ENCODE results near the gene SKAP1. TPM values are rescaled to one million over a fixed set of nuclear protein-coding genes. Genes with fewer than 3 reads are reported as not detected.
"Not testable (repeated sequence)": the region's sequence is repeated elsewhere in the genome, so short reads cannot be mapped to it uniquely, and the experiment has no call there.

SKAP1 gene
- total RNA-seq, 2 donors from 2014 or later = 40.9 to 44.9 TPM

GRCh38 chr17:48460052-48460451 lies 30.0 kb upstream of the SKAP1 start:
- DNase-seq (ENCODE audit: low spot score) (no peak), ATAC-seq (no peak)
- no peaks in the 10 kb centered on the region for H3K36me3 Mint-ChIP-seq
- H3K4me1 Mint-ChIP-seq (ENCODE audit: low read depth in 2 of 2) = peaks cover 34 to 56% of the 10 kb centered on the region in 2 donors
- H3K4me3 Mint-ChIP-seq = no peak overlapping the region
- no peak overlapping the region for H3K27ac Mint-ChIP-seq
- no peaks in the 10 kb centered on the region for H3K9me3 Mint-ChIP-seq
- H3K27me3 Mint-ChIP-seq = no peaks in the 10 kb centered on the region

DNA sequence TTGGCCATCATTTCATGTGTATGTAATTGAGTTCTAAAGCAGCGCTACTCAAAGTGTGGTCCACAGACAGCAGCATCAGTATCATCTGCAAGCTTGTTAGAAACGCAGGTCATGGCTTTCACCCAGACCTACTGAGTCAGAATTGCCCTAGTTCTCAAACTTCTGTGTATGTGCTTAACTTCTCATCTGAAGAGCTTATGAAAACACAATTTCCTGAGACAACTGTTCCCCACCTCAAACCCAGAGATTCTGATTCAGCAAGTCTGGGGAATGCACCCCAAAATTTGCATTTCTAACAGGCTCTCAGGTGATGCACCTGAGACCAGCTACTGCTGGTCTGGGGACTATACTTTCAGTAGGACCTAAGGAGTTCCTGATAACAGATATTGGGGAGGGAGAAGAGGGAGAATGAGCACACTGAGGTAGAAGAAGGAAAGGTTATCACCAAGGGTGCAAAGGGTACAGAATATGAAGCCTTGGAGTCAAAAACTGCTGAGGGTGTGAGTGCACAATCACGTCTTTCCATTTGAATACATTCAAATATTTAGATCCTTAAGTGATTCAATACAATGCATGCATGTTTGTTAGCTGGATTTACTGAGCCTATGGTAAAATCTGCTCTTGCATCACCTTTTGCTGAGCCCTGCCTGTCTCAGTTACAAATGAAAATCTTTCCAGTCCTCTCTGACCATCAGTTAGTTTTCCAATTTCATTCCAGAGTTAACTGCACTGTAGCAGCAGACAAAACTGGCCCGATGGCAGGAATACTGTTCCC lies 29.2 kb upstream of the SKAP1 start:
- H3K4me3 Mint-ChIP-seq = peak overlapping the region; percentile 17
- DNase-seq (ENCODE audit: low spot score) (no peak), ATAC-seq (peak in 1 of 2 donors; percentile 71)
- no peaks in the 10 kb centered on the region for H3K36me3 Mint-ChIP-seq
- peak overlapping the region in 1 of 2 donors; percentile 52 for H3K27ac Mint-ChIP-seq
- H3K27me3 Mint-ChIP-seq = no peaks in the 10 kb centered on the region
- H3K4me1 Mint-ChIP-seq (ENCODE audit: low read depth in 2 of 2) = peaks cover 39 to 62% of the 10 kb centered on the region in 2 donors
- H3K9me3 Mint-ChIP-seq = no peaks in the 10 kb centered on the region

- no peaks in the 10 kb centered on the region for H3K27me3 Mint-ChIP-seq
- H3K36me3 Mint-ChIP-seq = no peaks in the 10 kb centered on the region
- peaks cover 49 to 62% of the 10 kb centered on the region in 2 donors for H3K4me1 Mint-ChIP-seq (ENCODE audit: low read depth in 2 of 2)
- no peaks in the 10 kb centered on the region for H3K9me3 Mint-ChIP-seq
- peak; percentile 86 for DNase-seq (ENCODE audit: low spot score)
- H3K27ac Mint-ChIP-seq = peak overlapping the region; percentile 80 to 90
- peak overlapping the region; percentile 79 for H3K4me3 Mint-ChIP-seq
- peak; percentile 84 to 89 for ATAC-seq
These were observed 27.2 kb upstream of the SKAP1 start for GRCh38 chr17:48457080-48457836.

DNA sequence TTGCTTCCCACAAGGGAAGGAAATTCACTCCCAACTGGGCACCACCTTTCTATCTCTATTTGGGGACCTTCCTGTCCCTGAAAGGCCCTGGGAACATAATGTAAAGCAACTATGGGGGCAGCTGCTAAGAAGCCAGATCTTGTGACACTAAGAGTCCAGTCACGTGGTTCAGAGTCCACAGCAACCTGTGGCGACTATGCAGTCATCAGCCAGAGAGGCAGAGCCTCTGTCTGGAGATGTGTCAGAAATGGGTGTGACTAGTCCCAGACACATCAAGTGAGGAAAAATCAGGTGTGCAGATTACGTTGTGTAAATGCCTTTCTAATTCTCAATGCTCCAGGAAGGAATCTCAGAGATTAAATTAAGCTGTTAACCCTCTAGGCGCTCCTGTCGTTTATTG lies 26.6 kb upstream of the SKAP1 start:
- Mint-ChIP-seq H3K9me3 (no peaks in the 10 kb centered on the region), H3K4me3 (peak overlapping the region; percentile 79), H3K27ac (peak overlapping the region; percentile 80 to 90), H3K4me1 (ENCODE audit: low read depth in 2 of 2) (peaks cover 51 to 69% of the 10 kb centered on the region in 2 donors), H3K27me3 (no peaks in the 10 kb centered on the region), H3K36me3 (no peaks in the 10 kb centered on the region)
- ATAC-seq = peak; percentile 80 to 83
- peak; percentile 62 for DNase-seq (ENCODE audit: low spot score)

GRCh38 chr17:48455791-48456190 lies 25.8 kb upstream of the SKAP1 start:
- DNase-seq (ENCODE audit: low spot score) (no peak), ATAC-seq (no peak)
- peaks cover 55 to 72% of the 10 kb centered on the region in 2 donors for H3K4me1 Mint-ChIP-seq (ENCODE audit: low read depth in 2 of 2)
- H3K27ac Mint-ChIP-seq = peak overlapping the region; percentile 80 to 90
- no peaks in the 10 kb centered on the region for H3K36me3 Mint-ChIP-seq
- H3K27me3 Mint-ChIP-seq = no peaks in the 10 kb centered on the region
- peak overlapping the region; percentile 79 for H3K4me3 Mint-ChIP-seq
- no peaks in the 10 kb centered on the region for H3K9me3 Mint-ChIP-seq

DNA sequence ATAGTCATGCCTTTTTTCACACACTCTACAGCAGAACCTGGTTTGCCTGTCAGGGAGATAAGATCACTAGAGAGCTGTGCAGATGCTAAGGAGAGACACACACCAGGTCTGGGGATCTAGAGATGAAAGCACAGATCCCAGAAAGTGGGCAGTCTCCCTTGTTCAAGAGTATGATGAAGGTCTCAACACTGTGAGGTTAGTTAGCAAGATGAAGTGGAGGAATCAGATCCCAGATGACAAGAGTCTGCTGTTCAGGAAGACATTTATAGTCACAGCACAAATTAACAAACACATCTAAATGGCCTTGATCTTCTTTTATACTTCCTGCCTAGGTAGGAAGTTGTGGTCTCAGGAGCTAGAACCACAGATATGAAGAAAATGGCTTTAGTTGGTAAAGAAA lies 23.4 kb upstream of the SKAP1 start:
- ATAC-seq = peak in 1 of 2 donors; percentile 45
- Mint-ChIP-seq H3K27ac (peak overlapping the region; percentile 77 to 90), H3K36me3 (no peaks in the 10 kb centered on the region), H3K4me1 (ENCODE audit: low read depth in 2 of 2) (peaks cover 53 to 64% of the 10 kb centered on the region in 2 donors), H3K9me3 (no peaks in the 10 kb centered on the region), H3K4me3 (peak overlapping the region; percentile 69), H3K27me3 (no peaks in the 10 kb centered on the region)
- DNase-seq (ENCODE audit: low spot score) = no peak

GRCh38 chr17:48451489-48451888 lies 21.5 kb upstream of the SKAP1 start:
- Mint-ChIP-seq H3K27ac (peak overlapping the region; percentile 26 to 72), H3K27me3 (no peaks in the 10 kb centered on the region), H3K4me1 (ENCODE audit: low read depth in 2 of 2) (peaks cover 40 to 47% of the 10 kb centered on the region in 2 donors), H3K4me3 (no peak overlapping the region), H3K9me3 (no peaks in the 10 kb centered on the region), H3K36me3 (no peaks in the 10 kb centered on the region)
- peak in 1 of 2 donors; percentile 27 for ATAC-seq
- no peak for DNase-seq (ENCODE audit: low spot score)

GRCh38 chr17:48449335-48449734 lies 19.3 kb upstream of the SKAP1 start:
- not testable (repeated sequence) for H3K4me3 Mint-ChIP-seq; H3K27ac Mint-ChIP-seq; ATAC-seq; H3K27me3 Mint-ChIP-seq; DNase-seq (ENCODE audit: low spot score); H3K9me3 Mint-ChIP-seq; H3K36me3 Mint-ChIP-seq
- H3K4me1 Mint-ChIP-seq (ENCODE audit: low read depth in 2 of 2) = peaks cover 33 to 35% of the 10 kb centered on the region in 2 donors

DNA sequence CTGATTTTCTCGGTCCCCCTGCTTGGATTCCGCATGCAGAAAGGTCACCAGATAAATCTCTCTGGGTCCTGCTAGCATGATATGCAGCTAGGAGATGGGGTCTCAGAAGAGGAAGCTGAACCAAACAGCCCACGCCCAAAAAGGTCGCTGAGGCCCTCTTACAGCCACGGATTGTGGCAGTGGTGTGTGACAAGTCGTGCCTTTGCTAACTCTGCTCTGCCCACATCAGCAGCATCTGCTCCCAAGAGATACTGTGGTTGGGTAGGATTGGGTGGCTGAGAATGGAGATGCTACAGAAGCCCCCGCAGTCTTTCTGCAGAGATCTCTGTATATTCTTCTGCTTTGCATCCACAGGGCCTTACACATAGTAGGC lies 15.2 kb upstream of the SKAP1 start:
- ATAC-seq (no peak), DNase-seq (ENCODE audit: low spot score) (no peak)
- Mint-ChIP-seq H3K27me3 (no peaks in the 10 kb centered on the region), H3K9me3 (peaks cover 5% of the 10 kb centered on the region), H3K4me3 (no peak overlapping the region), H3K4me1 (ENCODE audit: low read depth in 2 of 2) (peaks cover 46% of the 10 kb centered on the region in 2 donors), H3K36me3 (peaks cover 7% of the 10 kb centered on the region), H3K27ac (no peak overlapping the region)

- Mint-ChIP-seq H3K4me3 (peak overlapping the region; percentile 66), H3K9me3 (peaks cover 5% of the 10 kb centered on the region), H3K27me3 (no peaks in the 10 kb centered on the region), H3K36me3 (peaks cover 7% of the 10 kb centered on the region), H3K27ac (peak overlapping the region; percentile 75 to 87), H3K4me1 (ENCODE audit: low read depth in 2 of 2) (peaks cover 52% of the 10 kb centered on the region in 2 donors)
- ATAC-seq = no peak
- no peak for DNase-seq (ENCODE audit: low spot score)
These were observed 14.7 kb upstream of the SKAP1 start for GRCh38 chr17:48444516-48445247.

- H3K36me3 Mint-ChIP-seq = peaks cover 7% of the 10 kb centered on the region
- H3K27ac Mint-ChIP-seq = peak overlapping the region; percentile 87 to 89
- H3K27me3 Mint-ChIP-seq = no peaks in the 10 kb centered on the region
- peaks cover 5% of the 10 kb centered on the region for H3K9me3 Mint-ChIP-seq
- ATAC-seq = no peak
- no peak overlapping the region for H3K4me3 Mint-ChIP-seq
- peaks cover 61% of the 10 kb centered on the region in 2 donors for H3K4me1 Mint-ChIP-seq (ENCODE audit: low read depth in 2 of 2)
- no peak for DNase-seq (ENCODE audit: low spot score)
These were observed 13.7 kb upstream of the SKAP1 start for GRCh38 chr17:48443712-48444111.

DNA sequence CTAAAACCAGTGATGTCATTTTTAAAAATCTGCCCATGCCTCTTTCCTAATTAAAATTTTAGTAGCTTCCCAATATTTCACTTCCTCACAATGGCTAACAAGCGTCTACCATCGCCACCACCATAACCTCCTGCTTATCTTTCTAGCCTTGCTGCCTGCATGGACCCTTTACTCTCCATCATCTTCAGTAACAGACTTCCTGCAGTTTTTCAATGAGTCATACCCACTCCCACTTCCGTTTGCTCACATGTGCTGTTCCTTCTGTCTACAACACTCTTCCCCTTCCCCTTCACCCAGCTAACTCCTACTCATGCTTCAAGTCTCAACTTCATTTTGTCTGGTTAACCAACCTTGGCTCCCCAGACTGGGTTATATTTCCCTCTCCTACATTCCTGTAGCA lies 12.8 kb upstream of the SKAP1 start:
- DNase-seq (ENCODE audit: low spot score) (no peak), ATAC-seq (no peak)
- H3K27ac Mint-ChIP-seq = peak overlapping the region; percentile 81 to 89
- H3K36me3 Mint-ChIP-seq = peaks cover 7% of the 10 kb centered on the region
- H3K4me1 Mint-ChIP-seq (ENCODE audit: low read depth in 2 of 2) = peaks cover 70% of the 10 kb centered on the region in 2 donors
- H3K9me3 Mint-ChIP-seq = peaks cover 5% of the 10 kb centered on the region
- no peaks in the 10 kb centered on the region for H3K27me3 Mint-ChIP-seq
- peak overlapping the region; percentile 82 for H3K4me3 Mint-ChIP-seq

- Mint-ChIP-seq H3K9me3 (peaks cover 7% of the 10 kb centered on the region), H3K27ac (peak overlapping the region; percentile 81 to 89), H3K4me1 (ENCODE audit: low read depth in 2 of 2) (peaks cover 76 to 78% of the 10 kb centered on the region in 2 donors), H3K4me3 (peak overlapping the region; percentile 82), H3K36me3 (peaks cover 7% of the 10 kb centered on the region), H3K27me3 (no peaks in the 10 kb centered on the region)
- ATAC-seq (no peak), DNase-seq (ENCODE audit: low spot score) (no peak)
These were observed 11.8 kb upstream of the SKAP1 start for GRCh38 chr17:48441862-48442261.

Measured in natural killer cell treated with Interleukin-12 subunit alpha and Interleukin-12 subunit beta and Interleukin-15 and Interleukin-18, amount 100 ng/mL, for 72 hours (primary cell).